Dermis lymphatic vessel endothelial cell (primary cell): ENCODE data around the gene ZNG1B. TPM values are rescaled to one million over a fixed set of nuclear protein-coding genes. Genes with fewer than 3 reads are reported as not detected.

Experiments
- total RNA-seq: library from RNA; depleted of rRNA; stranded (reverse); fragments of >200 nt; gene quantifications from 2 replicates; pipeline ENCODE4 v1.2.1, GENCODE V29; 2014

ZNG1B gene
- 23.2 and 27.6 TPM in 2 replicates for total RNA-seq

DNA sequence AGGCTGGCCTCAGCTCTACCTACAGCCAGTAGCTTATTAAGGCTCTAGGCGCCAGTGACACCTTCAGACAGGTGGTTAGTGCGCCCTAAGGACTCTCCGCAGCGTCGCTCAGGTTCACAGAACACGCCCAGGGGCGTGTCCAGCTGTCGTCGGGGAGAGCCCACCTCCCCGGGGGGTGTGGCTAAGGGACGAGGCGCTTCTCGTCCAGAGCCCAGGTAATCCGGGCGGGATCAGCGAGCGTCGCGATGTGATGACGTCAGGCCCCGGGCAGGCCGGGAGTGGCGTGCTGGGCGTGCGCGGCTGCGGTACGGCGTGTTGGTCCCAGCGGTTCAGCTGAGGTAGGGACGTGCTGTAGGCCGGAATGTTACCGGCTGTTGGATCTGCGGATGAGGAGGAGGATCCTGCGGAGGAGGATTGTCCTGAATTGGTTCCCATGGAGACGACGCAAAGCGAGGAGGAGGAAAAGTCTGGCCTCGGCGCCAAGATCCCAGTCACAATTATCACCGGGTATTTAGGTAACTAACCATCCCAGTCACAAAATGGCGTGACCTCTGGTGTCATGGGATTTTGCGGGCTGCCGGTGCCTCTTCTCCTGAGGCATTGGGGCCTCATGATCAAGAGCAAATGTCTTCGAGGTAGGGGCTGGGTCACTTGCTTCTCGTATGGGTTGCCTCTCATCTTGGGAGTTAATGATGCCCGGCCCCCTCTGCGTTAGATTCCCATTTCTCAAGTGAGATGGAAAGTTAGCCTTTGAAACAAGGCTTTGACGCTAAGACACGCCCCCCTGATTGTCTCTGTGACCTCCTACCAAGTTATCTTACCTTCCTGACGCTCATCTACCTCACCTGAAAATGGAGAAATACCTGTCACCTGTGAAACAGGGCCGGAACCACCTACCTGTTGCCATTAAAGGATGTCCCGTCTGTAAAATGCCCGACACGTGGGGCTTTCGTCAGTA is at the start of gene ZNG1B:
Gene ZNG1B (plus strand): TSS at position 184 of the 958 bp plus-strand sequence. CDS start 178 bp downstream, at position 362.

DNA sequence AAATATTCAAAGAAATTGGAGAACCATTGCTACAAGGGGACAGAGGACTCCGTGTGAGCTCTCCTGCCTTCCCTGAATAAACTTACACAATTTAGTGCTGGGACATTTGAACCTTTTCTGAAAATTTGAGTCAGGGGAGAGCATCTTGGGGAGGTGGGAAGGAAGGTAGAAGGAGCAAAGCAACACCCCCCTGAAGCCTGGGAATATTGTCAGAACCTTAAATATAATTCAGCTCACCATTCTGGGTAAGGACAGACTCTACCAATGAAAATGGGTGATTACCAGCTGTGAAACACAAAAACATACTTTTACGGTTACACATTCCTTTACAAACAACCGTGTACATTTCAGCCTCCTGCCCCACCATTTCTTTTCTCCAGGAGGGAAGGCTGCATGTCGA is 60.9 kb downstream of the ZNG1B start, which contains the start of gene FOXD4L1:
Gene FOXD4L1 (plus strand): TSS at position 301 of the 400 bp plus-strand sequence. CDS start 592 bp downstream, outside the sequence.

Other genes with a start within 250 kb of the ZNG1B start
- gene PAX8, start 158.8 kb upstream of the ZNG1B start, total RNA-seq = 0.11 and 0.17 TPM in 2 replicates
- gene FOXD4L1, start 61.0 kb downstream of the ZNG1B start, total RNA-seq = under 0.01 TPM in 1 of 2 replicates, not detected in the other
- 4.1 and 5.2 TPM in 2 replicates for gene RABL2A, start 189.6 kb downstream of the ZNG1B start, total RNA-seq